WTC11 (cell line): ENCODE data around the gene FALEC. TPM values are rescaled to one million over a fixed set of nuclear protein-coding genes. Genes with fewer than 3 reads are reported as not detected.

Experiments
- ATAC-seq: fragments of 200-7000 bp; cut with Tn5 transposase; 2 replicates; pipeline ENCODE4 v1.10.0; 2021; ENCODE audit warnings: mild to moderate bottlenecking, moderate library complexity
- CTCF ChIA-PET: fragments of 300-600 bp; sonication (Branson Sonifier 250); formaldehyde crosslinking; loops from one replicate; lab custom pipeline; 2021; ENCODE audit warnings: antibody characterized with exemption; lab: Charles Lee
- POLR2A ChIA-PET: fragments of 350-600 bp; sonication (Branson Sonifier 250); formaldehyde crosslinking; loops from one replicate; lab custom pipeline; 2021; ENCODE audit warnings: antibody characterized with exemption; lab: Charles Lee
- DNase-seq: peaks from one replicate; pipeline ENCODE4 v3.0.0; 2021; ENCODE audit warnings: low spot score
- H3K27ac Mint-ChIP-seq: 2 replicates; pipeline ENCODE4 v1.8.0; 2021; ENCODE audit warnings: mixed read lengths
- H3K27me3 Mint-ChIP-seq: 2 replicates; pipeline ENCODE4 v1.8.0; 2021; ENCODE audit warnings: low read depth, mild to moderate bottlenecking, moderate library complexity, mixed read lengths
- H3K36me3 Mint-ChIP-seq: 2 replicates; pipeline ENCODE4 v1.8.0; 2021; ENCODE audit warnings: mixed read lengths
- H3K4me1 Mint-ChIP-seq: 2 replicates; pipeline ENCODE4 v1.8.0; 2022; ENCODE audit warnings: mixed read lengths
- H3K4me3 Mint-ChIP-seq: 2 replicates; pipeline ENCODE4 v1.8.0; 2021; ENCODE audit warnings: mild to moderate bottlenecking, moderate library complexity, mixed read lengths
- H3K9me3 Mint-ChIP-seq: 2 replicates; pipeline ENCODE4 v1.8.0; 2021; ENCODE audit warnings: mixed read lengths
- ARID4B ChIP-seq: sonication (generic); formaldehyde crosslinking; IDR thresholded peaks from 2 replicates; pipeline ENCODE4 v1.8.0; 2023; ENCODE audit warnings: missing genetic modification reagents, mild to moderate bottlenecking, borderline replicate concordance
- ATF1 ChIP-seq: sonication (generic); formaldehyde crosslinking; IDR thresholded peaks from 2 replicates; pipeline ENCODE4 v1.8.1; 2023; ENCODE audit warnings: mild to moderate bottlenecking, moderate library complexity, missing genetic modification reagents
- CDX4 ChIP-seq: fragments of 250-450 bp; sonication (Bioruptor Pico); IDR thresholded peaks from 2 replicates; pipeline ENCODE4 v1.9.0; 2021; ENCODE audit warnings: moderate library complexity, mild to moderate bottlenecking, inconsistent platforms, borderline replicate concordance
- CREB1 ChIP-seq: sonication (generic); formaldehyde crosslinking; IDR thresholded peaks from 2 replicates; pipeline ENCODE4 v1.8.0; 2023; ENCODE audit warnings: mild to moderate bottlenecking, missing genetic modification reagents
- CREM ChIP-seq: sonication (generic); formaldehyde crosslinking; IDR thresholded peaks from 2 replicates; pipeline ENCODE4 v1.8.1; 2022; ENCODE audit warnings: mild to moderate bottlenecking, missing genetic modification reagents, moderate library complexity
- E2F5 ChIP-seq: sonication (generic); formaldehyde crosslinking; IDR thresholded peaks from 2 replicates; pipeline ENCODE4 v1.8.1; 2022; ENCODE audit warnings: mild to moderate bottlenecking, moderate library complexity, missing genetic modification reagents
- ERG ChIP-seq: fragments of 250-450 bp; sonication (Bioruptor Pico); IDR thresholded peaks from 2 replicates; pipeline ENCODE4 v1.8.0; 2021; ENCODE audit warnings: mild to moderate bottlenecking
- GRHL2 ChIP-seq: fragments of 250-450 bp; sonication (Bioruptor Pico); IDR thresholded peaks from 2 replicates; pipeline ENCODE4 v1.8.0; 2022; ENCODE audit warnings: mild to moderate bottlenecking, moderate library complexity; ENCODE audit not compliant: insufficient replicate concordance, severe bottlenecking
- IRF1 ChIP-seq: sonication (generic); formaldehyde crosslinking; IDR thresholded peaks from 2 replicates; pipeline ENCODE4 v1.8.0; 2023; ENCODE audit warnings: missing genetic modification reagents
- JAZF1 ChIP-seq: fragments of 250-450 bp; sonication (Bioruptor Pico); IDR thresholded peaks from 2 replicates; pipeline ENCODE4 v1.9.0; 2021; ENCODE audit warnings: moderate library complexity, mild to moderate bottlenecking, inconsistent platforms
- NR2C2 ChIP-seq: sonication (generic); formaldehyde crosslinking; IDR thresholded peaks from 2 replicates; pipeline ENCODE4 v1.8.0; 2022; ENCODE audit warnings: mild to moderate bottlenecking, missing genetic modification reagents
- OVOL2 ChIP-seq: fragments of 250-450 bp; sonication (Bioruptor Pico); IDR thresholded peaks from 2 replicates; pipeline ENCODE4 v1.9.0; 2021; ENCODE audit warnings: mild to moderate bottlenecking, borderline replicate concordance
- SMAD4 ChIP-seq: sonication (generic); formaldehyde crosslinking; IDR thresholded peaks from 2 replicates; pipeline ENCODE4 v1.8.0; 2022; ENCODE audit warnings: mild to moderate bottlenecking, missing genetic modification reagents
- ZNF232 ChIP-seq: sonication (generic); formaldehyde crosslinking; IDR thresholded peaks from 2 replicates; pipeline ENCODE4 v1.8.0; 2022; ENCODE audit warnings: mild to moderate bottlenecking, missing genetic modification reagents
- ZNF263 ChIP-seq: sonication (generic); formaldehyde crosslinking; IDR thresholded peaks from 2 replicates; pipeline ENCODE4 v1.8.1; 2022; ENCODE audit warnings: low read depth, mild to moderate bottlenecking, moderate library complexity, missing genetic modification reagents
- ZNF396 ChIP-seq: fragments of 250-450 bp; sonication (Bioruptor Pico); IDR thresholded peaks from 2 replicates; pipeline ENCODE4 v1.8.0; 2021; ENCODE audit warnings: mild to moderate bottlenecking, moderate library complexity, borderline replicate concordance
- ZNF425 ChIP-seq: fragments of 250-450 bp; sonication (Bioruptor Pico); conservative IDR thresholded peaks from 2 replicates; pipeline ENCODE4 v1.9.0; 2021; ENCODE audit warnings: mild to moderate bottlenecking
- total RNA-seq: library from RNA; stranded (reverse); gene quantifications from 3 replicates; pipeline ENCODE4 v1.2.3, GENCODE V29; 2021

Gene FALEC
- total RNA-seq, 1 experiment from 2014 or later = 1.2 TPM

- DNase-seq (no peak), ATAC-seq (no peak)
- Mint-ChIP-seq H3K4me3 (peak overlapping the region; percentile 79), H3K27ac (peak overlapping the region; percentile 30), H3K4me1 (peaks cover 12% of the 10 kb centered on the region), H3K9me3 (no peaks in the 10 kb centered on the region), H3K27me3 (no peaks in the 10 kb centered on the region; the same call in 1 of the 2 replicates), H3K36me3 (peaks cover 4% of the 10 kb centered on the region; the same call in 1 of the 2 replicates)
- ChIA-PET CTCF (interaction anchor here (0.6 to 9.7 kb wide), 12 partner anchors 12 to 348 kb away, joined by 3 to 139 read pairs (median 4); partner anchors contain the start of genes GOLPH3L and MCL1), POLR2A (interaction anchor here (0.6 to 1.6 kb wide), 4 partner anchors 21 to 58 kb away, joined by 3 to 6 read pairs (median 3); partner anchors contain the start of gene TARS2)
- TF ChIP-seq CDX4 (CRISPR knock-in tag) = no peak
- TF ChIP-seq ZNF263 = no peak
- no peak for TF ChIP-seq JAZF1 (CRISPR knock-in tag)
- TF ChIP-seq OVOL2 = no peak
- no peak for TF ChIP-seq ZNF425 (CRISPR knock-in tag)
- TF ChIP-seq E2F5 = no peak
- no peak for TF ChIP-seq SMAD4 (CRISPR knock-in tag)
- TF ChIP-seq IRF1 (CRISPR knock-in tag) = no peak
- TF ChIP-seq ZNF396 (CRISPR knock-in tag) = no peak
- no peak for TF ChIP-seq GRHL2 (CRISPR knock-in tag)
- no peak for TF ChIP-seq CREB1 (CRISPR knock-in tag)
- no peak for TF ChIP-seq ERG
- TF ChIP-seq NR2C2 (CRISPR knock-in tag) = no peak
- TF ChIP-seq CREM = no peak
- no peak for TF ChIP-seq ZNF232 (CRISPR knock-in tag)
- TF ChIP-seq ARID4B (CRISPR knock-in tag) = no peak
- no peak for TF ChIP-seq ATF1 (CRISPR knock-in tag)
Measured at GRCh38 chr1:150516616-150517015, 1.1 kb downstream of the FALEC start.
